HL-60 (cell line): ENCODE data around the gene RAB15.

Experiments
- DNase-seq, 2 experiments: peaks; one replicate each; pipeline ENCODE4 v3.0.0-alpha.2; 2010 to 2020; ENCODE audit warnings: low read depth in 1 of 2, low spot score in 1 of 2
- H3K27ac ChIP-seq: fragments of 250-450 bp; sonication (Bioruptor Pico); replicated peaks from 2 replicates; pipeline ENCODE4 v1.5.1; 2020; ENCODE audit warnings: mild to moderate bottlenecking, moderate library complexity
- H3K27me3 ChIP-seq: fragments of 250-450 bp; sonication (Bioruptor Pico); 2 replicates; pipeline ENCODE4 v1.5.1; 2021; ENCODE audit warnings: mild to moderate bottlenecking, moderate library complexity; ENCODE audit not compliant: insufficient read depth, poor library complexity, severe bottlenecking
- H3K4me3 ChIP-seq: replicated peaks from 2 replicates; pipeline ENCODE4 v1.5.1; 2011; ENCODE audit warnings: mild to moderate bottlenecking, control low read depth, low read length; ENCODE audit not compliant: insufficient read depth
- GABPA ChIP-seq: IDR thresholded peaks from 2 replicates; pipeline ENCODE4 v1.6.1; 2012; ENCODE audit warnings: low read depth
- POLR2AphosphoS5 ChIP-seq: IDR thresholded peaks from 2 replicates; pipeline ENCODE4 v1.6.1; 2012; ENCODE audit warnings: low read depth
- SPI1 ChIP-seq: IDR thresholded peaks from 2 replicates; pipeline ENCODE4 v1.6.1; 2012; ENCODE audit warnings: low read depth, mild to moderate bottlenecking, borderline replicate concordance
- TF ChIP-seq, protein P1 (sequence below): IDR thresholded peaks from 2 replicates; pipeline ENCODE4 v1.6.1; 2012; ENCODE audit warnings: low read depth; ENCODE audit not compliant: insufficient replicate concordance
- TF ChIP-seq, protein P2 (sequence below): IDR thresholded peaks from one replicate; pipeline ENCODE4 v1.5.1; 2011; ENCODE audit warnings: low read length, control low read depth, inconsistent platforms; ENCODE audit not compliant: insufficient read depth

The RAB15 gene

DNA sequence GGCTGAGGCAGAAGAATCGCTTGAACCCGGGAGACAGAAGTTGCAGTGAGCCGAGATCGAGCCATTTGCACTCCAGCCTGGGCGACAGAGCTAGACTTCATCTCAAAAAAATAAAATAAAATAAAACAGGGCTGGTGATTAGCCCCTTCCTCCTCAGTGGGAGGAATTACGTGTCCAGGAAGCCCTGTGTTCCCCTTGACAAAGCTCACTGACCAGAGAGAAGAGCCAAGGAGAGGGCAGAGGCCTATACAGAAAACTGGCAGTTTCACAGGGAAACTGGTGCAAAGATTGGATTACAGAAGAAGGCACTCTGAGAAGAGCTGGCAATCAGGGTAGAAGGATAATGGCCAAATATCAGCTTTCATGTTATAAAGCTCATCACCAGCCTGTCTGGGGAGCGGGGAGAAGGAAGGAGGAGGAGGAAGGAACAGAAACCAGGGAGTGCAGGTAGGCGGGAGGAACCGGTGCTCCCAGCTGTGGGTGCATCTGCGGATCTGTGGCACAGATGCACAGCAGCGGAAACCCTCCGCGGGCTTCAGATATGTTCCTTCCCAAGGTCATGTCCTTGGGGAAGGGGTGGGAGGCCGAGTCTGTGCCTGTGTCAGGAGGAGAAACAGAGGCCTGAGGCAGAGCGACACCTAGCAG is 6.7 kb downstream of the RAB15 start:
- no peak for TF ChIP-seq GABPA
- TF ChIP-seq, protein P1, sequence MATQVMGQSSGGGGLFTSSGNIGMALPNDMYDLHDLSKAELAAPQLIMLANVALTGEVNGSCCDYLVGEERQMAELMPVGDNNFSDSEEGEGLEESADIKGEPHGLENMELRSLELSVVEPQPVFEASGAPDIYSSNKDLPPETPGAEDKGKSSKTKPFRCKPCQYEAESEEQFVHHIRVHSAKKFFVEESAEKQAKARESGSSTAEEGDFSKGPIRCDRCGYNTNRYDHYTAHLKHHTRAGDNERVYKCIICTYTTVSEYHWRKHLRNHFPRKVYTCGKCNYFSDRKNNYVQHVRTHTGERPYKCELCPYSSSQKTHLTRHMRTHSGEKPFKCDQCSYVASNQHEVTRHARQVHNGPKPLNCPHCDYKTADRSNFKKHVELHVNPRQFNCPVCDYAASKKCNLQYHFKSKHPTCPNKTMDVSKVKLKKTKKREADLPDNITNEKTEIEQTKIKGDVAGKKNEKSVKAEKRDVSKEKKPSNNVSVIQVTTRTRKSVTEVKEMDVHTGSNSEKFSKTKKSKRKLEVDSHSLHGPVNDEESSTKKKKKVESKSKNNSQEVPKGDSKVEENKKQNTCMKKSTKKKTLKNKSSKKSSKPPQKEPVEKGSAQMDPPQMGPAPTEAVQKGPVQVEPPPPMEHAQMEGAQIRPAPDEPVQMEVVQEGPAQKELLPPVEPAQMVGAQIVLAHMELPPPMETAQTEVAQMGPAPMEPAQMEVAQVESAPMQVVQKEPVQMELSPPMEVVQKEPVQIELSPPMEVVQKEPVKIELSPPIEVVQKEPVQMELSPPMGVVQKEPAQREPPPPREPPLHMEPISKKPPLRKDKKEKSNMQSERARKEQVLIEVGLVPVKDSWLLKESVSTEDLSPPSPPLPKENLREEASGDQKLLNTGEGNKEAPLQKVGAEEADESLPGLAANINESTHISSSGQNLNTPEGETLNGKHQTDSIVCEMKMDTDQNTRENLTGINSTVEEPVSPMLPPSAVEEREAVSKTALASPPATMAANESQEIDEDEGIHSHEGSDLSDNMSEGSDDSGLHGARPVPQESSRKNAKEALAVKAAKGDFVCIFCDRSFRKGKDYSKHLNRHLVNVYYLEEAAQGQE = no peak
- no peak for TF ChIP-seq POLR2AphosphoS5
- TF ChIP-seq SPI1 = no peak
- TF ChIP-seq, protein P2, sequence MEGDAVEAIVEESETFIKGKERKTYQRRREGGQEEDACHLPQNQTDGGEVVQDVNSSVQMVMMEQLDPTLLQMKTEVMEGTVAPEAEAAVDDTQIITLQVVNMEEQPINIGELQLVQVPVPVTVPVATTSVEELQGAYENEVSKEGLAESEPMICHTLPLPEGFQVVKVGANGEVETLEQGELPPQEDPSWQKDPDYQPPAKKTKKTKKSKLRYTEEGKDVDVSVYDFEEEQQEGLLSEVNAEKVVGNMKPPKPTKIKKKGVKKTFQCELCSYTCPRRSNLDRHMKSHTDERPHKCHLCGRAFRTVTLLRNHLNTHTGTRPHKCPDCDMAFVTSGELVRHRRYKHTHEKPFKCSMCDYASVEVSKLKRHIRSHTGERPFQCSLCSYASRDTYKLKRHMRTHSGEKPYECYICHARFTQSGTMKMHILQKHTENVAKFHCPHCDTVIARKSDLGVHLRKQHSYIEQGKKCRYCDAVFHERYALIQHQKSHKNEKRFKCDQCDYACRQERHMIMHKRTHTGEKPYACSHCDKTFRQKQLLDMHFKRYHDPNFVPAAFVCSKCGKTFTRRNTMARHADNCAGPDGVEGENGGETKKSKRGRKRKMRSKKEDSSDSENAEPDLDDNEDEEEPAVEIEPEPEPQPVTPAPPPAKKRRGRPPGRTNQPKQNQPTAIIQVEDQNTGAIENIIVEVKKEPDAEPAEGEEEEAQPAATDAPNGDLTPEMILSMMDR = no peak
- Histone ChIP-seq H3K27ac (no peak overlapping the region), H3K4me3 (no peak overlapping the region), H3K27me3 (no peaks in the 10 kb centered on the region)
- no peak for DNase-seq

DNA sequence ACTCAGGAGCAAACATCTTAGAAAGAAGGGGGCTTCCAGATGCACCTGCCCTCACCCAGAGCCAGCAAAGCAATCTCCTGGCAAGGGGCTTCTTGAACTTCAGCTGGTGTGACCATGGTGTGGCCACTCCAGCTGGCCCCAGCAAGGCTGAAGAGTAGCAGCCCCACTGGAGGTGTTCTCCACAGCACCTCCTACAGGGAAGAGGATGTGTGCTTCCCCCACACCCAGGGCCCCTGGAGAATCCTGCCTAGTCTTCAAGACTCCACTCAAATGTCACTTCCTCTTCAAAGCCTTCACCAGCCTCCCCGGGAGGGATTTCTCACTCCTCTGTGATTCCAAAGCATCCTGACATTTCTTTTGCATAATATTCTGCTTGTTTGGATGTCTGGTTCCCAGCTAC is 8.5 kb downstream of the RAB15 start:
- H3K27ac ChIP-seq = no peak overlapping the region
- no peak overlapping the region for H3K4me3 ChIP-seq
- DNase-seq = no peak
- no peaks in the 10 kb centered on the region for H3K27me3 ChIP-seq
- no peak for TF ChIP-seq SPI1
- TF ChIP-seq, protein P2 = no peak
- TF ChIP-seq, protein P1 = no peak

DNA sequence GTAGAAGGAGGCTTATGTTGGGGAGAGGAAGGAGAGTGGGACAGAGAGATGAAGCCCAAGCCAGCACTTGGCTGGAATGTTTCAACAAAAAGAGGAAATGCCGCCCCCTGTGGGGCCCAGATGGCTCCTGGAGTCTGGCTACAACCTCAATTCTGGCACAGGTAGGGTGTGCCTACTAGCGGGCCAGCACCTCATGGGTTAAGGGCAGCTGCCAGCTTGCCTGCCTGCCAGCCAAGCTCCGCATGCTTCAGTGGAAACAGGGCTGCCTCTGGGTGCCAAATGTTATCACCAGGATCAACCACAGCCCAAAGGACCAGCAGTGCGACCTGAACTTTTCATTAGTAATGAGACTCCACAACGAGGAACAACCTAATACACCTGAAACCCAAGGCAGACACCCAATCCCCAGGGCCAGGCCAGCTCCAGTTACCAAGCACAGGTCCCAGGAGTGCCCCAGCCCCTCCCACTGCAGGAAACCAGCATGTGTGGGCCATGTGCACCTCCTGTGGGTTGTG is 11.3 kb downstream of the RAB15 start:
- Histone ChIP-seq H3K4me3 (no peak overlapping the region), H3K27ac (no peak overlapping the region), H3K27me3 (no peaks in the 10 kb centered on the region)
- DNase-seq = no peak
- TF ChIP-seq SPI1 = no peak
- TF ChIP-seq, protein P1 = no peak
- TF ChIP-seq GABPA = no peak
- no peak for TF ChIP-seq POLR2AphosphoS5
- TF ChIP-seq, protein P2 = no peak
